ENCODE results near the gene SLC7A9. TPM values are rescaled to one million over a fixed set of nuclear protein-coding genes. Genes with fewer than 3 reads are reported as not detected.

SLC7A9 gene
- total RNA-seq, 1 donor from 2014 or later: 0.33 TPM

- Mint-ChIP-seq H3K36me3 (ENCODE audit: low read depth) (peaks cover 30% of the 10 kb centered on the region), H3K4me3 (no peak overlapping the region), H3K27me3 (no peaks in the 10 kb centered on the region), H3K27ac (no peak overlapping the region), H3K9me3 (no peaks in the 10 kb centered on the region), H3K4me1 (no peaks in the 10 kb centered on the region)
- ChIA-PET CTCF (no interaction called here), POLR2A (no interaction called here)
- no peak for ATAC-seq (ENCODE audit: low read depth)
- TF ChIP-seq, protein P1, sequence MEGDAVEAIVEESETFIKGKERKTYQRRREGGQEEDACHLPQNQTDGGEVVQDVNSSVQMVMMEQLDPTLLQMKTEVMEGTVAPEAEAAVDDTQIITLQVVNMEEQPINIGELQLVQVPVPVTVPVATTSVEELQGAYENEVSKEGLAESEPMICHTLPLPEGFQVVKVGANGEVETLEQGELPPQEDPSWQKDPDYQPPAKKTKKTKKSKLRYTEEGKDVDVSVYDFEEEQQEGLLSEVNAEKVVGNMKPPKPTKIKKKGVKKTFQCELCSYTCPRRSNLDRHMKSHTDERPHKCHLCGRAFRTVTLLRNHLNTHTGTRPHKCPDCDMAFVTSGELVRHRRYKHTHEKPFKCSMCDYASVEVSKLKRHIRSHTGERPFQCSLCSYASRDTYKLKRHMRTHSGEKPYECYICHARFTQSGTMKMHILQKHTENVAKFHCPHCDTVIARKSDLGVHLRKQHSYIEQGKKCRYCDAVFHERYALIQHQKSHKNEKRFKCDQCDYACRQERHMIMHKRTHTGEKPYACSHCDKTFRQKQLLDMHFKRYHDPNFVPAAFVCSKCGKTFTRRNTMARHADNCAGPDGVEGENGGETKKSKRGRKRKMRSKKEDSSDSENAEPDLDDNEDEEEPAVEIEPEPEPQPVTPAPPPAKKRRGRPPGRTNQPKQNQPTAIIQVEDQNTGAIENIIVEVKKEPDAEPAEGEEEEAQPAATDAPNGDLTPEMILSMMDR (IDR thresholded peaks at IDR 0.05): no peak
- intact Hi-C loops (cut with micrococcal nuclease): no loop called here
- DNase-seq: no peak
Observed at GRCh38 chr19:32881766-32882165, 12.2 kb upstream of the SLC7A9 start.

GRCh38 chr19:32880622-32881021 is 11.1 kb upstream of the SLC7A9 start:
- Mint-ChIP-seq H3K27me3 (no peaks in the 10 kb centered on the region), H3K4me3 (no peak overlapping the region), H3K4me1 (no peaks in the 10 kb centered on the region), H3K36me3 (ENCODE audit: low read depth) (peaks cover 23% of the 10 kb centered on the region), H3K27ac (no peak overlapping the region), H3K9me3 (no peaks in the 10 kb centered on the region)
- POLR2A ChIA-PET: interaction anchor here (0.6 kb wide), 2 partner anchors 33 to 477 kb away, joined by 4 read pairs; no protein-coding TSS in a partner anchor
- ATAC-seq (ENCODE audit: low read depth) (no peak), DNase-seq (no peak)
- TF ChIP-seq, protein P1 (IDR thresholded peaks at IDR 0.05): no peak
- CTCF ChIA-PET: no interaction called here
- intact Hi-C loops (cut with micrococcal nuclease): no loop called here

- DNase-seq: no peak
- Mint-ChIP-seq H3K36me3 (ENCODE audit: low read depth) (peaks cover 22% of the 10 kb centered on the region), H3K27me3 (no peaks in the 10 kb centered on the region), H3K27ac (no peak overlapping the region), H3K9me3 (no peaks in the 10 kb centered on the region), H3K4me1 (no peaks in the 10 kb centered on the region), H3K4me3 (no peak overlapping the region)
- intact Hi-C loops (cut with micrococcal nuclease): no loop called here
- CTCF ChIA-PET: no interaction called here
- POLR2A ChIA-PET: interaction anchor here (0.6 kb wide), 2 partner anchors 34 to 476 kb away, joined by 4 read pairs; no protein-coding TSS in a partner anchor
- ATAC-seq (ENCODE audit: low read depth): no peak
- TF ChIP-seq, protein P1 (IDR thresholded peaks at IDR 0.05): no peak
Observed at GRCh38 chr19:32879741-32880140, 10.2 kb upstream of the SLC7A9 start.

DNA sequence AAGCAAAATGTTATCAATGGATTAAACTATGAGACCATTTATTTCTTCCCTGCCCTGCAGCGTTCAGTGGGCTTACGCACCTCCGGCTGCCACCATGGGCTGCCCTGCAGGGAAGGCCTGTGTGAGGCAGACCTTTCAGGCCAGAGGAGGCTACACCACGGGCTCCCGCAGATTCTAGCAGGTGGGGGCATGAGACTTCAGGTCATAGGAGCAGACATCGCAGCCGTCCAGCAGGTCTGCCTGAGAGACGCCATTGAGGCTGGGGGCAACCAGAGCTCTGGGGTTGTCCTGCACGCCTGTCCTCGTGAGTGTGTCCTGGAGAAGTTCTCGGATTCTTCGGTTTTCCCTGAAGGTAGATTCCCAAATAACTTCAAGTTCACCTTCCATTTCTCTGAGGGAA is 9.4 kb upstream of the SLC7A9 start:
- ChIA-PET CTCF (no interaction called here), POLR2A (no interaction called here)
- TF ChIP-seq, protein P1 (IDR thresholded peaks at IDR 0.05): no peak
- H3K36me3 Mint-ChIP-seq (ENCODE audit: low read depth): peaks cover 22% of the 10 kb centered on the region
- no peak overlapping the region for H3K27ac Mint-ChIP-seq
- H3K27me3 Mint-ChIP-seq: no peaks in the 10 kb centered on the region
- H3K9me3 Mint-ChIP-seq: no peaks in the 10 kb centered on the region
- no peak for ATAC-seq (ENCODE audit: low read depth)
- intact Hi-C loops (cut with micrococcal nuclease): no loop called here
- no peaks in the 10 kb centered on the region for H3K4me1 Mint-ChIP-seq
- H3K4me3 Mint-ChIP-seq: no peak overlapping the region
- no peak for DNase-seq

DNA sequence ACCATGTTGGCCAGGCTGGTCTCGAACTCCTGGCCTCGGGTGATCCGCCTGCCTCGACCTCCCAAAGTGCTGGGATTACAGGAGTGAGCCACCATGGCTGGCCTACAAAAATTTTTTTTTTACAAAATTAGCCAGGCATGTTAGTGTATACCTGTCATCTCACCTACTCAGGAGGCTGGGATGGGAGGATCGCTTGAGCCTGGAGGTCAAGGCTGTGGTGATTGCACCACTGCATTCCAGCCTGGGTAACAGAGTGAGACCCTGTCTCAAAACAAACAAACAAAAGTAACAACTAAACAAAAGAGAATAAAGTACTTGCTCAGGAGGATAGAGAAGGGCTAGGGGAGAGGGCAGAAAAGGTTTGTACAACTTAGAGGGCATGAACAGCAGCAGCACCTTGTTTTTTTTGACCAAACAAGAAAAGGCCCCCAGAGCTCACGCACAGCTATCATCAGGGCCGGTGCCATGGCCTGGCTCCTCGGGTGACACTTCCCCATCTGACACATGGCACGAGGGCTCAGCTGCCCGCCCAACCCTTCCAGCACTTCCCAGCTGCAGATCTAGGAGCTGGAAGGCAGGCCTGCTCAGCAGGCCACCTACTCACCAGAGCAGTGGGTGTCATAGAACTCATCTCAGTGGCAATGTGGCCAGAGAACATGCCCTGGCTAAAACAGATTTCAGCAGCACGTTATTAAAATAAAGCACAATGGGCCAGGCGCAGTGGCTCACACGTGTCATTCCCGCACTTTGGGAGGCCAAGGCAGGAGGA is 8.6 kb upstream of the SLC7A9 start:
- TF ChIP-seq, protein P1 (IDR thresholded peaks at IDR 0.05): no peak
- Mint-ChIP-seq H3K4me1 (no peaks in the 10 kb centered on the region), H3K9me3 (no peaks in the 10 kb centered on the region), H3K4me3 (no peak overlapping the region), H3K27me3 (no peaks in the 10 kb centered on the region), H3K27ac (no peak overlapping the region), H3K36me3 (ENCODE audit: low read depth) (peaks cover 22% of the 10 kb centered on the region)
- ATAC-seq (ENCODE audit: low read depth) (no peak), DNase-seq (no peak)
- intact Hi-C loops (cut with micrococcal nuclease): no loop called here
- ChIA-PET CTCF (no interaction called here), POLR2A (no interaction called here)

Measured in activated B cell treated with CpG ODN at 0.5 μM for 24 hours (primary cell).